Thyroid gland (tissue), 4 donors: ENCODE data around the gene DLG3. TPM values are rescaled to one million over a fixed set of nuclear protein-coding genes. Genes with fewer than 3 reads are reported as not detected.
"Not testable (repeated sequence)": the region's sequence is repeated elsewhere in the genome, so short reads cannot be mapped to it uniquely, and the experiment has no call there.

Experiments used
- DNase-seq, 2 donors: peaks; one replicate each; pipeline ENCODE4 v3.0.0-alpha.2; 2019
- H3K27ac ChIP-seq, 3 donors: fragments of 200-600 bp; sonication (generic); 1 replicate in 2 of 3; 2 replicates in 1 of 3; pipeline ENCODE4 v1.5.1; 2016 to 2019; ENCODE audit warnings: mild to moderate bottlenecking in 1 of 3, moderate library complexity in 1 of 3
- H3K27me3 ChIP-seq: fragments of 200-600 bp; sonication (generic); one replicate; pipeline ENCODE4 v1.5.1; 2019
- H3K36me3 ChIP-seq, 2 donors: fragments of 200-600 bp; sonication (generic); one replicate each; pipeline ENCODE4 v1.5.1; 2016 to 2019
- H3K4me1 ChIP-seq, 2 donors: fragments of 200-600 bp; sonication (generic); one replicate each; pipeline ENCODE4 v1.5.1; 2017 to 2019
- H3K4me3 ChIP-seq, 3 donors: fragments of 200-600 bp; sonication (generic); replicated peaks in 1 of 3; 1 replicate in 2 of 3; 2 replicates in 1 of 3; pipeline ENCODE4 v1.5.1; 2016; ENCODE audit warnings: mild to moderate bottlenecking in 1 of 3
- H3K9me3 ChIP-seq: fragments of 200-600 bp; sonication (generic); one replicate; pipeline ENCODE4 v1.5.1; 2017
- POLR2A ChIP-seq, 2 donors: fragments of 450-650 bp; IDR thresholded peaks; one replicate each; pipeline ENCODE4 v1.6.1; 2017; ENCODE audit warnings: antibody characterized with exemption in 2 of 2, mild to moderate bottlenecking in 2 of 2, moderate library complexity in 1 of 2
- WGBS, 2 donors: methylation state at CpG; one replicate each; pipeline ENCODE4 v1.1.5; 2017; 5-methylcytosine and 5-hydroxymethylcytosine counted together
- intact Hi-C: fragments of 100-400 bp; cut with DNase I; formaldehyde crosslinking; loops from one replicate; pipeline ENCODE4 v1.15.1; 2023
- total RNA-seq, 4 donors: library from RNA; depleted of rRNA; stranded (reverse); fragments of >200 nt; gene quantifications; one replicate each; pipeline ENCODE4 v1.2.3, GENCODE V29; 2016
- TF ChIP-seq, protein P1 (sequence below), 6 experiments: fragments of 200-600 bp in 3 of 6; fragments of 450-650 bp in 3 of 6; sonication (generic) in 3 of 6; IDR thresholded peaks; one replicate each; pipeline ENCODE4 v1.5.1; 2016 to 2019; ENCODE audit warnings: antibody characterized with exemption in 6 of 6, mild to moderate bottlenecking in 2 of 6, inconsistent platforms in 1 of 6, moderate library complexity in 1 of 6

The DLG3 gene
- total RNA-seq, 4 donors from 2014 or later = 31.4 to 79.5 (median 61.9) TPM

- TF ChIP-seq, protein P1, sequence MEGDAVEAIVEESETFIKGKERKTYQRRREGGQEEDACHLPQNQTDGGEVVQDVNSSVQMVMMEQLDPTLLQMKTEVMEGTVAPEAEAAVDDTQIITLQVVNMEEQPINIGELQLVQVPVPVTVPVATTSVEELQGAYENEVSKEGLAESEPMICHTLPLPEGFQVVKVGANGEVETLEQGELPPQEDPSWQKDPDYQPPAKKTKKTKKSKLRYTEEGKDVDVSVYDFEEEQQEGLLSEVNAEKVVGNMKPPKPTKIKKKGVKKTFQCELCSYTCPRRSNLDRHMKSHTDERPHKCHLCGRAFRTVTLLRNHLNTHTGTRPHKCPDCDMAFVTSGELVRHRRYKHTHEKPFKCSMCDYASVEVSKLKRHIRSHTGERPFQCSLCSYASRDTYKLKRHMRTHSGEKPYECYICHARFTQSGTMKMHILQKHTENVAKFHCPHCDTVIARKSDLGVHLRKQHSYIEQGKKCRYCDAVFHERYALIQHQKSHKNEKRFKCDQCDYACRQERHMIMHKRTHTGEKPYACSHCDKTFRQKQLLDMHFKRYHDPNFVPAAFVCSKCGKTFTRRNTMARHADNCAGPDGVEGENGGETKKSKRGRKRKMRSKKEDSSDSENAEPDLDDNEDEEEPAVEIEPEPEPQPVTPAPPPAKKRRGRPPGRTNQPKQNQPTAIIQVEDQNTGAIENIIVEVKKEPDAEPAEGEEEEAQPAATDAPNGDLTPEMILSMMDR (IDR thresholded peaks at IDR 0.05) = no peak
- TF ChIP-seq POLR2A (IDR thresholded peaks at IDR 0.05) = no peak
- intact Hi-C loops = no loop called here
- peak; percentile 14 to 42 for DNase-seq
- Histone ChIP-seq H3K27me3 (no peaks in the 10 kb centered on the region), H3K27ac (no peak overlapping the region), H3K36me3 (no peaks in the 10 kb centered on the region), H3K4me3 (no peak overlapping the region), H3K4me1 (peaks cover 0 to 1% of the 10 kb centered on the region in 2 donors), H3K9me3 (no peaks in the 10 kb centered on the region)
- 36 to 38% methylated on average over 4 of the region's 4 CpGs for WGBS, 2 donors
Observed at GRCh38 chrX:70505451-70505841, 60.8 kb downstream of the DLG3 start.

DNA sequence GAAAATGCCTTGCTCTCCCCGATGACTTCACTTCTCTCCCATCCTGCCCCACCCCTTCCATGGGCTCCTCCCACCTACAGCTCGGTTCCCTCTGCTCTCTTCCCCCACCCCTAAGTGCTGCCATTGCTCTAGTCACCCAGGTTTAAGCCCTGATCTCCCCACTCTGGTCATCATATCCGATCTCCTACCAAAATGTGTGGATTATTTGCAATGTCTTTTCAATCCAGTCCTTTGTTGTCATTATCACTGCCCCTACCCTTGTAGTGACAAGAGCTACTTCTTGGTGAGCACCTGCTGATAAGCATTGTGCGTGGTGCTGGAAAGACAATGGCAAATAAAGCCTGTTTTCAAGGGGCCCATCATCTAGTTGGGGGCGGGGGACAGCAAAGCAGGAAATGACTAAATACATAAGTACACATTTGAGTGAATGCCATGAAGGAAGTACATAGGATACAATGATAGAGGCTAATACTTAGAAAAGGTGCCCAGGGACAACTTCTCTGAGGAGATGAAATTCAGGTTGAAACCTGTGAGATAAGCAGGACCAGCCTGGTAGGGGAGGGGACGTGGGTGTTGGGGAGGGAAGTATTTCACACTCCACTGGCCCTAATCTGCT is 63.8 kb downstream of the DLG3 start:
- H3K27ac ChIP-seq = no peak overlapping the region
- intact Hi-C loops = no loop called here
- no peaks in the 10 kb centered on the region for H3K27me3 ChIP-seq
- 31% methylated on average over 6 of the region's 6 CpGs for WGBS, 2 donors
- no peaks in the 10 kb centered on the region for H3K9me3 ChIP-seq
- no peaks in the 10 kb centered on the region for H3K36me3 ChIP-seq
- no peak overlapping the region for H3K4me3 ChIP-seq
- TF ChIP-seq, protein P1 (IDR thresholded peaks at IDR 0.05) = no peak
- TF ChIP-seq POLR2A (IDR thresholded peaks at IDR 0.05) = no peak
- peak; percentile 8 to 27 for DNase-seq
- no peaks in the 10 kb centered on the region for H3K4me1 ChIP-seq

DNA sequence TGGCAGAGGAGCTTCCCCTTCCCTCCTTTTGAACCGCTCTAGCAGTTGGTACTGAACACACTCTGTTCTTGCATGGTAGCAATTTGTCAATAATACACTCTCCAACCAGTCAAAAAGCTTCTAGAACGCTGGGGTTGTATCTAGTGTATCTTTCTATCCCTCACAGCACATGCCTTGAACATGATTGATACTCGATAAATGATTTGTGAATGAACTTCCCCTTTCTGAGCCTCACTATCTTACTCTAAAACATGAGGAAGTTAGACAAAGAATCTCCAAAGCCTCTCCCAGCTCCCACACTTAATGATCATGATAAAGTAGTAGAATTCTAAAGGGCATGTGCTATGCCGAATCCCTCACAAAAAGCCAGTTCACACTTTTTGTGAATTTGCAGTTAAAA is 64.4 kb downstream of the DLG3 start:
- intact Hi-C loops = no loop called here
- TF ChIP-seq POLR2A (IDR thresholded peaks at IDR 0.05) = no peak
- TF ChIP-seq, protein P1 (IDR thresholded peaks at IDR 0.05) = no peak
- 84 to 88% methylated on average over 4 of the region's 4 CpGs for WGBS, 2 donors

GRCh38 chrX:70515270-70515669 is 70.6 kb downstream of the DLG3 start:
- H3K27ac ChIP-seq, H3K4me3 ChIP-seq, H3K4me1 ChIP-seq, intact Hi-C loops, DNase-seq, H3K36me3 ChIP-seq, H3K9me3 ChIP-seq, H3K27me3 ChIP-seq: not testable (repeated sequence)
- whole genome bisulfite sequencing, 2 donors = 92 to 95% methylated on average over 4 of the region's 4 CpGs

More for the DNA sequence above, 64.4 kb downstream of the DLG3 start:
- Histone ChIP-seq H3K27ac (no peak overlapping the region), H3K27me3 (no peaks in the 10 kb centered on the region), H3K4me1 (no peaks in the 10 kb centered on the region), H3K4me3 (no peak overlapping the region), H3K9me3 (no peaks in the 10 kb centered on the region), H3K36me3 (no peaks in the 10 kb centered on the region)
- DNase-seq = no peak

DNA sequence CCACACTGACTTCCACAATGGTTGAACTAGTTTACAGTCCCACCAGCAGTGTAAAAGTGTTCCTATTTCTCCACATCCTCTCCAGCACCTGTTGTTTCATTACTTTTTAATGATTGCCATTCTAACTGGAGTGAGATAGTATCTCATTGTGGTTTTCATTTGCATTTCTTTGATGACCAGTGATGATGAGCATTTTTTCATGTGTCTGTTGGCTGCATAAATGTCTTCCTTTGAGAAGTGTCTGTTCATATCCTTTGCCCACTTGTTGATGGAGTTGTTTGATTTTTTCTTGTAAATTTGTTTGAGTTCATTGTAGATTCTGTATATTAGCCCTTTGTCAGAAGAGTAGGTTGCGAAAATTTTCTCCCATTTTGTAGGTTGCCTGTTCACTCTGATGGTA is 71.1 kb downstream of the DLG3 start:
- H3K36me3 ChIP-seq, H3K27me3 ChIP-seq, DNase-seq, intact Hi-C loops, H3K4me3 ChIP-seq, H3K4me1 ChIP-seq, H3K27ac ChIP-seq, H3K9me3 ChIP-seq: not testable (repeated sequence)
- WGBS, 2 donors = 94 to 95% methylated on average over 1 of the region's 1 CpG

GRCh38 chrX:70525733-70526132 is 81.1 kb downstream of the DLG3 start:
- intact Hi-C loops = no loop called here
- Histone ChIP-seq H3K4me3 (no peak overlapping the region), H3K9me3 (no peaks in the 10 kb centered on the region), H3K27ac (no peak overlapping the region), H3K27me3 (no peaks in the 10 kb centered on the region), H3K36me3 (no peaks in the 10 kb centered on the region), H3K4me1 (no peaks in the 10 kb centered on the region)
- TF ChIP-seq, protein P1 (IDR thresholded peaks at IDR 0.05) = no peak
- TF ChIP-seq POLR2A (IDR thresholded peaks at IDR 0.05) = no peak
- DNase-seq = no peak
- 51 to 52% methylated on average over 4 to 8 of the region's 8 CpGs for WGBS, 2 donors
